CD4-positive, alpha-beta T cell treated with Interleukin-17A for 4 hours (primary cell): ENCODE data around the gene SELP.
A peak's percentile ranks its signal among the peaks of the same experiment; 100 is the strongest.

Experiments
- DNase-seq: peaks from one replicate; pipeline ENCODE4 v3.0.0-alpha.2; 2020; ENCODE audit warnings: mixed read lengths

SELP gene

DNA sequence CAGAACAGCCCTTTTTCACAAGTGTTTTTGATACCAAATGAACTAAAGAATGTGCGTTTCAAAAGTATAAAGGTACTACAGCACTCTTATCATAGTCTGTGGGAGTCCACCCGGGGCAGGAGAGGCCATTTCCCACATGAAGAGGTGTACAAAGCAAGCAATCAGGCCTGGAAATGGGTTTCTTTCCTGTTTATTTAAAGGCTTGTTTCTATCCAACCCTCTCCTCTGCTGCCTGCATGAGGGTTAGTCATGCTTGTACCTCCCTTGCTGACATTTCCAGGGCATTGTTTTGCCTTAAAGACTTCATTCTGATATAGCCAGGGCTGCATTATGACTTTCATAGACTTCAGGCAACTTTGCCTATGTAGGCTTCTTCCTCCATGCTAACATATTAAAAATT is 11.6 kb downstream of the SELP start:
- no peak for DNase-seq

DNA sequence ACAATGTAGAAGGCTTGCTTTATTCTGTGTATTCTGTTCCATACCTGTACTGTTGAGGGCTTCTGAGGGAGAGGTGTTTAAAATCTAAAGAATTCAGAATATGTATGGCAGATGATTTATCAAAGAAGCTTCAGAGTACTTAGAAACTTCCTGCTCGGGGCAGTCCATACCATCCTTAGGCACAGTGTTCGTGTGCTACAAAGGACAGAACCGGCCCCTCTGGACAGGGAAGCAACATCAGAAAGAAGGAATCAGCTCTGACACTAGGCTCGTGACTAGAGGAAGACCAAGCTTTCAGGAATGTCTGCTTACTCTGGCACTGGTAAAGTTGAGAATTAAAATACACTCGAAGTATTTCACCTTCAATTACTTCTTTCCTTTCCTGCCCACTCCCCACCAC is 14.1 kb downstream of the SELP start:
- DNase-seq: no peak

DNA sequence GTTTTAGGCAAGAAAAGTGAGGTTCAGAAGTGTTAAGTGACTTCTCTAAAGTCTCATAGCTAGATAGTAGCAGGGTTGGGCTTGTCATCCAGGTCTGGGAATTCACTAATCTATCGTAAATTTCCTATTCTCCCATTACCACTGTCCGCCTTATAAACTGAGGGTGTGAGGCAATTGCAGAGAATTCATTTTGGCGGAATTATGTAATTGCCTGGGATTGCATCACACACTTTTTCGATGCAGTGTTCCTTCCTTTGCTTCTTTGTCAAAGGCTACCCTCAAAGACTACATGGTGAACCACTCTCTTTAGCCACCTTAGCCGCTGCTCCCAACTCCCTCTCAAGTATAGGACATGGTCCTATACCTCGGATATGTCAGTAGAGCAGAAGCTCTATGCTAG is 19.1 kb downstream of the SELP start:
- DNase-seq: no peak

DNA sequence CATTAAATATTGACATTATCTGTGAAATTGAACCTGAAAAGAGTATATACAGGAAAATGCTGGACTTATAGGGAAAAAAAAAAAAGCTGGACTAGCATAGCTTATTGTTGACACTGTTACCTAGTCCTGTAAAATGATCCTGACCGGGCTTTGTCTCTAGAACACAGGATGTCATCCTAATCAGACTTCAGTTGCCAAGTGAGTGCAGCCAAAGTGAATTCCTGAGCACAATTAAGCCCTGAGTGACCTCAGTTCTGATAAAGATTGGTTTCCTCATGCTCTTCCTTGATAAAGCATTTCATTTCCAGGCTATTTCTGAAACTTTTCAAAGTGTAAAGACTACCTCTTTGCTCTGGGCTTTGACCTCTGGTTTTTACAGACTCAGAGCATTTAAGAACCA is 19.8 kb downstream of the SELP start:
- DNase-seq: no peak

DNA sequence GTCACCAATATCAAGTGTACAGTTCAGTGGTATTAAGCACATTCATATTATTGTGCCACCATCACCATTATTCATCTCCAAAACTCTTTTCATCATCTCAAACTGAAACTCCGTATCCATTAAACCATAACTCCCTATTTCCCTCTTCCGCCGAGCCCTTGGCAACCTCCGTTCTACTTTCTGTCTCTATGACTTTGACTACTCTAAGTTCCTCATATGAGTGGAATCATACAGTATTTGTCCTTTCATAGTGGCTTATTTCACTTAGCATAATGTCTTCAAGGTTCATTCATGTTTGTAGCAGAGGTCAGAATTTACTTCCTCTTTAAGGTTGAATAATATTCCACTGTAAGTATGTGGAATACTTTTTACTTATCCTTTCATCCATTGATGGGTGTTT is 21.7 kb downstream of the SELP start:
- DNase-seq: no peak

DNA sequence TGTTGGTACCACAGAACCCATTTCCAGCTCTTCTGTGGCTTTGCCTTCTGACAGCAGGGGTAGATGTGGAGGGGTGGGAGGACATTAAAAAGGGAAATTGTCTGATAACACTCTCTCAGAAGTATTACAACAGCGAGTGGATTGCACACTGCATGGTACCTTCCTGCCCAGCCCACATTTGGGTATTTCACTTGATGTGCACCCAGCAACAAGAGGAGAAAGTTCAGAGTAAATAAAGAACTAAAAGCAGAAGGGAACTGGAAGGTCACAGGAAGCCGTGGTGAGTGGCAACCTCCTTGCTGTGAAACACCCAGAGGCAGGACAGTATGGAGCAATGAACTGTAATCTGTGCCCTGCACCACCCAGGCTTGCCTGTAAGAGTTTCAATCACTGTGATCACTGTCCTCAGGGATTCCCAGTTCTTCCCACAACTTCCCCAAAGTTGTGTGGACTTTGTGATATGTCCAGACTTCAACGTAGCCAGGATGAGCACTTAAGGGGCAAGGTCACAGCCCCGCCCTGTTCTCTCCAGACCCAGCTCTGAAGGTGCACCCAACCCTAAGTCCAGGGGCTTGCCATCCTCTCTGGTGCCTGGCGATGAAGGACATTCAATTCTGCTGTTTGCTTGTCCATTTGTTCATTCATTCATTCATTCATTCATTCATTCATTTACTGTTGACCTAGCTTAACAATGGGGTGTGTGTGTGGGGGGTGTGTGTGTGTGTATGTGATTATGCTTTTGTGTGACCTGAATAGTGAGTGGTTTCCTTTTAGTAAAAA is 25.0 kb downstream of the SELP start:
- peak; percentile 69 for DNase-seq

DNA sequence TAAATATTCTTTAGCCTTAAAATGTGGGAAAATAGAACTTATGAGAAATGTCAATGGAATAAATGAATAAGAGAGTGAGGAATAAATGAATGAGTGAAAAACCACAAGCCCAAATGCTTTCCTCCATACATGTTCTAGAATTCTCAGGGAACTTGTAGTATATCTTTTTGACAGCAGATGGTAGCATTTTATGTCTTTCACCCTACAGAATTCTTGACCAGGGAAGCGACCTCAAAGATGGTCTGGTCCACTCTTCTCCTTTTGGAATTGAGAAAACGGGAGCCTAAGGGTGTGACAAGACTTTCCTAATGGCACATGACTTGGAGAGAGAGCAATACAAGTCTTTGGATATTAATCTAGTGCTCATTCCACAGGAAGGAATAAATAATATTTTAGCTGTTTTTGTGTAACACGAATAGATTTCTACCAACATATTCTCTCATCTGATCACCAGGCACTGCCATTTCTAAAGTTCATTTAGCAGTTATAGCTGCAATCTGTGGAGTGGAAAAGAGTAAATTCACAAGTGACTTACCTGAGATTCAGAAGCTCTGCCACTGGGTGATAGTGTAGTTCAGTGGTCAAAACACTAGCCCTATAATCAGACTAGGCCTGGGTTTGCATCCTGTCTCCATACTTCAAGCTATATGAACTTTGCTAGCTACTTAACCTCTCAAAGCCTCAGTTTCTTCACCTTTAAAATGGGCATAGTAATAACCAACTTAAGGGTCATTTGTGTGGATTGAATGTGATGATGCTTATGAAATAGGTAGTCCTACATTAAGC is 28.6 kb downstream of the SELP start:
- DNase-seq: no peak

DNA sequence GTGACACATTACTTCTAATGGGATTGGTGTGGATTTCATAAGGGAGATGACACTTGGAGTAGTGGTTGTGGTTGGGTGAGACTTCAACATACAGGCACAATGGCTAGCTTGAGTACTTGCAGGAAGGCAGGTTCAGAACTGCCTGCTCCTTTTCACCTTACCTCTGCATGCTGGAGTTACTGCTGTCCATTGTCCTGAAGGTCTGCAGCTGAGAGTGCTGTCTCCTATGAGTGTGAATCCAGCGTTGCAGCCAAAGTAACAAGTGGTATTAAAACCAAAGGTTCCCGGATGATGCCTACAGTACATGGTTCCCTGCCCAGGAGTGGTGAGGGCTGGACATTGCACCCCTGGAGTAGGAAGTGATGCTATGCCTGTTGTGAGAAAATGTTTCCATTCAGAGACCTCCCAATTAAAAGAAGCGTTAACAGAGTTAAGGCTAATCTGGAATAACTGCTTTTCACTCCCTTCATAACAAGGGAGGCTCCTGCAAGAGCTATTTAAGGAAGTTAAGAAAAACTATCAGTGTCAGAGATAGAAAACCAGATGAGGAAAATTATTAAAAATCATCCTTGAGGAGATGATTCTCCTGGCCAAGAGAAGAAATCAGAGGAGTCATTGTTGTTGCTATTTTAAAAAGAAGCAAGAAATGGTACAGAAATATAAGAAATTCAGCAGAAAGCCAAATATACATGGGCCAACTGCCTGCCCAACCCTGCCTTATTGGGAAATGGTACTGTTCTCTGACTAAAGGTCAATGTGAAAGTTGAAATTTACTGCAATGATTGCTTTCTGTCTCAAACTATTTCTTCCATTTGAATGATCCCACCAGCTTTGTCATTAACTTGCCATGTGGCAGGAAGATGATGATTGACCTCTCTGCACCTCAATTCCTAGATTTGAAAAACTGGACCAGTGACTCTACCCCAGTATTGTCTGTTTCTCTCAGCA is 33.9 kb downstream of the SELP start:
- no peak for DNase-seq

DNA sequence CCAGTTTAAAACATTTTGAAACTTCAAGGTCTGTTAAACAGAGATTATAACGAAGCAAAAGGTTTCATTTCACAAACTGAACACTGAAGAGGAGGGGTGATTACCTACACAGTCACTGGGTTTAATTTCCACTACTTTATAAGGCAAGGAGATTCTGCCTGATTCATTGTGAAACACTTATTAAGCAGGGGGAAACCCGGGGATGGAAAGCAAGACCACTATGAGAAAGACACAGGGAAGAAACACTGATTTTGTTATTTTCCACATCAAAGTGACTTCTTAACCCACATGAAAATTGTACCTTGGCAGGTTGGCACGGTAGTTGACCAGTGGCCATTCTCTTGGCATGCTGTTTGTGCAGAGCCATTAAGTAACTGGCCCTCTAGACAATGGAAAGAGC is 35.5 kb downstream of the SELP start:
- DNase-seq: no peak

DNA sequence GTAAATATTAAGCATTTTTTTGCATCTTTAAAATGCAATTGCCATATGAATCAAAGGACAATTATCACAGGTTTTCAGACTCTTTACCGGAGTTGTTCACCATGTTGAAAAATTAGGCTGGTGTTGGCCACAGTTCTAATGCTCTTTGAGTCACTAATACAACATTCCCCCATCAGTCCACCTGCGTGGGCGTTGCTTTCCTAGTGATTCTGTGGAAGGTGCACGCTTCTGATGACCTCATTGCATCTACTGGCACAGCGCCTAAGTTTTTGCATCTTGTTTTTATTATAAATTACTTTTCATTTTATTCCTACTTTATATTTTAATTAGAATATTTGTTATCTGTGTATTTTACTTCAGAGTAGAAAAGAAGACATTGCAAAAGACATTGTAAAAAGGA is 39.0 kb downstream of the SELP start:
- no peak for DNase-seq

DNA sequence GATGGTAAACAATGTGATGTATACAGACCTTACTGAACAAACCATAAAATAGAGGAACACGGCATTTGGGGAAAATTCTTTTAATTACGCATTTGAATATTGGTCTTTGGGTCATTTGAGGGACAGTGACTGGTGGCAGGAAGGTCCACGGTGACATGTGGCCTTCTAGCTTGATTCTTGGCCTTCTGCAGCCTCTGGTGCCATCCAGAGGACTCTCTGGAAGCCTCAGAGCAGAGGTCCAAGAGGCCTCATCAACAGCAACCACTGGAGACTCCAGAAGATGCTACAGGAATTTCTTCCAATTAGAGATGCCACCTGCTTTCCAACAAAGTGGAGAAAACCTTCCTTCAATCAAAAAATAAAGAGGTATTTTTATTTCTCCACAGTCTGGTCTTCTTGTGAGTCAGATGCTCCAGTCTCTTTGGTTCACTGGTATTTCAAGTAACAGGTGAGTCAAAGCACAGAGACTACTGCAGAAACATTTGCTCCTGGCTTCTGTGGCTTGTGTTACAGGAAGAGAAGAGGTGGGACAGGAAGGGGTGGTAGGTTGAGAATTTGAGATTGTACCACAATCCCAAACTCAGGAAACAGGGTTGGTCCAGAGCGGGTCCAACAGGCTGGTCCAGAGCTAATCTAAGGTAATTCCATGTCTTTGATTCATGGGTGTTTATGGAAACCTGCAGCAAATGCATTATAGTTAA is 41.0 kb downstream of the SELP start:
- DNase-seq: peak; percentile 32

DNA sequence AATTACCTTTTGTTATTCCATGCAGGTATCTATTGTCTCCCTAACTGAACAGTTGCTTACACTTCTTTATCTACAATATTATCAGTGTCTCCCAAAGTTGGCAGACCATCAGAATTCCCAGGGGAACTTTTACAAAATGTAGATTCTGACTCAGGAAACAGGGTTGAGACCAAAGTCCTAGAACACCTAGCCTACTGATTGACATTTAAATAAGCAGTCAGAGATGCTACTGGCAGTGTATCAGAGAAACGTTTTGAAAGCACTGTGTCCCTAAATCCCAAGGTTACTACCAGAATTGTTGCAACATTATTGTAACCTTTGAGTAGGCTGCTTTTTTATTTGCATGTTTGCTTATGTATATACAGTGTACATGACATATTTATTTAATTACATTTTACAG is 41.8 kb downstream of the SELP start:
- no peak for DNase-seq

DNA sequence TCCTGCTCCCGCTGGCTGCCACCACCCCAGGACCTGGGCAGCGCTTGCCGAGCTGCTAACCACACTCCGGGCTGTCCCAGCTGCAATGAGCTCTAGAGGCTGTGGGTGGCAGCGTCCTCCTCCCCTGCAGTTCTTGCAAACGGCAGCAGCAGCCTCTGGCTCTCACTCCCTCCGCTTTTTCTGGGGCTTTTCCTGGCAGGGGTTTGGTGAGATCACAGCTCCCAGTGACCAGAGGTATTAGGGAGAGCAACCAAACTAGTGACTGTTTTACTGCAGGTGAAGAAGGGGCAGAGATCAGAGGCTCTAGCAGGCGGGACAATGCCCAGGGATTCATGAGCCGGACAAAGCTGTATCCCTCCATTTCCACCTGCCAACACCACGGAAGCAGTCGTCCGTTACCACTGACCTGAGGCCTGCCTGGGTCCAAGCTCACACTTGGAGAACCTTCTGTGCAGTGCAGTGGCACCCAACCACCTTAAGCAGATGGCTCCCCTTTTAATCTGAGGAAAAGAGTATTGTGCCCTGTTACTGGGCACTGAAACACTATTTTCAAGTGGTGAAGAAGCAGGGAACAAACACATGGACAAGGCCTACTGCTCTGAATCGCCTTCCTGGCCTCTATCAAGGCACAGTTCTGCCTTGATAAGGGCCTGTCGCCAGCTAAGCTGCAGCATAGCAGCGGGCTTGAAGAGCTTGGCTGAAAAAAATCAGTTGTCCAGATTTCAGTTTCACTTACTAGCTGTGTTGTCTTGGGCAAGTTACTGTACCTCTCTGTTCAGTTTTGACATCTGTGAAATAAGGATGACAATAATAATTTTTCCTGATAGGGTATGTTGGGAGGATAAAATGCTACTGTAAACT is 43.3 kb downstream of the SELP start, which contains the start of gene F5:
TSS of gene F5 (minus strand) at position 87 of the 861 bp plus-strand sequence. CDS start 95 bp downstream, outside the sequence.
- DNase-seq: peak; percentile 81

DNA sequence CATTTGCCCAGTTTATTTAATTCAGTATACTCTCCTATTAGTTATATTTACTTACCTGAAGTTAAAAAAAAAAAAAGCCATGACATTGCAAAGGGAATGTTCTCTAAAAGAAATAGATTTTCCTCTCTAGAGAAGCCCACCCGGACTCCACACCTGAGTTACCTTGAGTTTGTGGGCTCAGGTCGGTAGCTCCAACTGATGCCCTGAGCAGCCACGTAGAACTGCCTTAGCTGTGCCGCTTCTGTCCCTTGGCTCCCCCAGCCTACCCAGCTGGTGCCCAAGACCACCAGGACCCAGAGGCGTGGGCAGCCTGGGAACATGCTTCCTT is 43.9 kb downstream of the SELP start:
- DNase-seq: no peak

DNA sequence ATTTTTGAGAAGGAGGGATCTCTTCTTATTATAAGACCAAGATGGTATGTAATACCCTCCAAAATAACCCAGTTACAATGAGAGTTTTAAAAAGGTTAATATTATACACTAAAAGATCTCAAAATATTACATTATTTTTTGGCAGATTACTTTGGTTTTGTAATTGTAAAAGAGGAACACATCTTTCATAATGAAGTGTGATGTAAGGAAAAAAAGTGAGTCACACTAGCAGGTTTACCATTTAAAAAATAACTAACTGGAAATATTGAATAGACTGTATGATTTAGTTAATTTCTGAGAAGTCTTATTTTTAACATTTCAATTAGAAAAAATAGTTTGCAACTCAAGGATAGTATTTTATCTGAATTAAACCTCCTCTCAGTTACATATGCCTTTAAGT is 44.7 kb downstream of the SELP start:
- no peak for DNase-seq

DNA sequence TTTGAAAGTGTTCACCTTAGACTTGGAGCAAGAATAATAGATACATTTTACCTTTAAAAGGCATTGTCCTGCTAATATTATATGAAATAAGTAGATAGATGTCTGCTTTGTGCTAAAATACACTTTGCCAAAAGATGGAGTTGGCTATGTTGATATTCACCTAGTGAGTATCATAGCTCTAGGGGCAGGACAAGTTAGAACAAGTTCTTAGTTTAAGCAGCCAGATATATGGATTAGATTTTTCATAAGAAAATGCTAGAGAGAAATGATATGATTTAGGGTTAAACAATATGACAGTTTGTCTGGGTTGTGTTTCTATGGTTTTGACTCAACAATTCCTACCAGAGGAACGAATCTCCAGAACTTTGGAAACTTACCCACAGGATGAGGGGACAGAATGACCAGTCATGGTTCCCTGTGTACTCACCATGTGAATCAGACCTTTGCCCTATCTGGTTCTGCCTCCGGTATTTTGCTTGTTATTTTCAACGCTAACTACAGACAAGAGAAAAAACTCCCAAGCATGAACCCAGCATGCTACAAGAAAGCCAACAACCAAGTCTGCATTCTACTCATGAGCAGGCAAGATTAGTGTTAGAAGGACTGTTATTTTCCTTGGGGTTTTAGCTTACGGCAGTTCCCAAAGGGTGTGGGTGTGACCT is 45.3 kb downstream of the SELP start:
- DNase-seq: no peak

DNA sequence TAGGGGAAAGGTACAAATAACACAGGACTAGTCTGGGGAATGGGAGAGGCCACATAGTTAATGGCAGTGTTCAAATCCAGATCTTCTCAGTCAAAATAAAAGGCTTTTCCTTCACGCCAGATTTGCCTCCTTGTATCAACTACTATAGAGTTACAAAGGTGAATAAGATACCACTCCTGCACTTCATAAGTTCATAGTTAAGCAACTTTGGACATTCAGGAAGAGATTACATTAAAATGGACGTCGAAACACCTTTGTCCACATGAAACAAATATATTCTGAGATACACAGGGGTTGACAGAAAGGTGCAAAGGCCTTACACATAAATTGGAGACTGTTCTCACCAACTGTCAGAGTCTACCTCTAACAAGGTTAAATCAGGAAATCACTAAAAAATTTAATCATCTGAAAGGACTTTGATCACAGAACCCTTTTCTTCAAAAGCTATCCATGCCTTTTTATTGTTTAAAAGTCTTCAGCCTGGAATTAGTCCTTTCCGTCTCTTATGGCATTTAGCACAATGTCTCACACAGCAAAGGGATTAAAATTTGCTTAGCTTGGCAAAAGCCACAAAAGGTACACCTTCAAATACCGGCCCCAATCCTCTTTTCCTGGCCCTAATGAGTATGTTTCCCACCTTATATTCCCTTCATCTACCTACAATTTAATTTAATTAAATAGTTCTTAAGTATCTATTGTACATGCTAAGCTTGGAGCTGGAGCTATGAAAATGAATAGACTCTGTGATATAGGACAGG is 51.8 kb downstream of the SELP start:
- DNase-seq: no peak

DNA sequence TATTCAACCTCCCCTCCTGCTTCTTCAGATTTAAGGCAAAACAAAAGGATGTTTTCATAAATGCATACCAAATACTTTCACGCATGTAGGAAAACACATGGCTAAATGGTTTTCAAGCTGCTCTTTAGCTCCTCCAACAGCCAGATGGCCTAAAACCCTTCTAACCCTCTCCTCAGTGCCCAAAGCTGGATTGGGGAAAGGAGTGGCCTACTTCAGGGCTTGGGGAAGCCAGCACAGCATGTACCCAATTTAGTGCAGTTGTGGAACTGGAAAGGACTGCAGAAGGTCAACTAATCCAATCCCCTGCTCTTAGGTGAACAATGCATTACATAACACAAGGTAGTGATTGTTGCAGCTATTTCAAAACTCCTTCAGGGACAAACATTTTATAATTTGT is 53.0 kb downstream of the SELP start:
- no peak for DNase-seq

DNA sequence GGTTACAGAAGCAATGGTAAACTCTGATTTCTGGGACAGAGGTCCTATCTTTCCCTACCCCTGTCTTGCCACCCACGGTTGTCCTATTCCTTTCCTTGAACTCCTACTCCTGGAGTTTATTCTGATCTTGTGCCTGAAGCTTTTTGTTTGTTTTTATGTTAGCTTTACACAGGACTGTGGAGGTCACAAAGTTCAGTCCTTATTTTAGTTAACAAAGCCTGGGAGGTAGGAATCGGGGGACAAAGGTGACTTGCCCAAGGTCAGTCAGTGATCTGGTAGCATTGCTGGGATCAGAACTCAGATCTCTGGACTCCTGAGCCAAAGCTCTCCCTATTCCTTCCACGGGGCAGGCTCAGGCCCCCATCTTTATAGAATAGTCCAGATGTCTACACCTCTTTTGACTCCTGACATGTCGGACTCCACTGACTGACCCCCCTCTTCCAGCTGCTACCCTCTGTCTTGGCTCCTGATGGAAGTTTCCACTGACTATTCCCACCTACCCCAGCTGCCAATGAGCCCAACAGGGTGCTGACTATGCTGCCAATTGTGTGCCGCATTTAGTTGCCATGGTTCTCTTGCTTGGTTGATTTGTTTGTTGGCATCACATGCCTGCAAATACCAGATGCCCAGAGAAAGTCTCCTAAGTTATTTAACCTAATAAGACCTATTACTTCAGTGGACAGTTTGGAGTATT is 53.5 kb downstream of the SELP start:
- DNase-seq: no peak

DNA sequence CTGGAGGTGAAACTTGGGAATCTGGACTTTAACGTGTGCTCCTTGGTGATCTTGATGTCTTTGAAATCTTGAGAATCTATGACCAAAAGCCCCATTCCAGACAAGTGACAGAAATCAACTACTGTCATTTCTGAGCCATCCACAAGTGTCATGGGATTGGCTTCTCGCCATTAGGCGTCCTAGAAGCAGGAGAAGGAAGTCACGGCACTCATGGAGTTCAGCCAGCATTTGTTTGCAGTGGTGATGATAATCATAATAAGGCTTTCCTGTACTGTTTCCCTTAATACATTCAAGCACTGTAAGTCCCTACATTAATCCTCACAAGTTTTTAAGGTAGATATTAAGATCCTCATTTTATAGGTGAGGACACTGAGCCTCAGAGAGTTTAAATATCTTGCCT is 55.6 kb downstream of the SELP start:
- DNase-seq: no peak
